Measurements from ENCODE around the gene ROPN1L. TPM values are rescaled to one million over a fixed set of nuclear protein-coding genes. Genes with fewer than 3 reads are reported as not detected.

ROPN1L gene
- total and polyA plus RNA-seq, 2 of the 8 experiments (the other 6 are each of a cell fraction or from before 2014, with no cell fraction given): 0.24 to 0.73 TPM

DNA sequence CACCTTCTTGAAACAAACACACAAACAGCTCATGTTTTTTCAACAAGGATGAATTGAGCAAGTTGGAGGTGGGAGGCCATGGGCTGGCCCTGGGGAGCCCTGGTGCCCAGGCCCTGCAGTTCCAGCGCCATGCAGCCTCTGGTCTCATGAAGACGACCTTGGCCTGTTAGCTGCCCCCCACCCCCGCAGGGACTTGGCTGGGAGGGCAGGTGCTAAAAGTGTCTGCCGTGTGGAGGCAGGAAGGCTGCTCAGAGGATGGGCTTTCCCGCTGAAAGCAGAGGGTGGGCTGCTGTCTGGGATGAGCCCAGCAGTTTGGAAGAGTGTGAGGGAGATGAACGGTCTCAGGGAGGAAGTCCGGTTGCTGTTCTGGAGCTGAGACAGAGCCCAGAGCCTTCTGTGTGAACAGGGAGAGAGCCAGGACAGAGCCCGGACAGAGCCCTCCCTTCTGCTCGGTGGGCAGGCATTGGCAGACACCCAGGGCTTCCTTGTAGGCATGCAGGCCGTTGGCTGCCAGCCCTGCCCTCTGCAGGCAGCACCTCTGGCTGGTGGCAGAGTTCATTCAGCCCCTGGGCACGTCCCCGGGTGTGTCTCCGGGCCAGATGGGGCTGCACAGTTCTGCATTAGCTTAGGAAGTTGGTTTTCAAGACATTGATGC is 18.7 kb downstream of the ROPN1L start:
- H3K36me3 ChIP-seq (ENCODE audit: control insufficient read depth in 2 of 4, insufficient read depth in 4 of 4, low read length in 3 of 4): no peaks in the 10 kb centered on the region
- H2BK120ac ChIP-seq (replicated peaks; ENCODE audit: low read depth, low read length): no peak overlapping the region
- no peak overlapping the region for H2BK15ac ChIP-seq (ENCODE audit: low read length)
- no peak overlapping the region for H3K14ac ChIP-seq (ENCODE audit: insufficient read length)
- no peak overlapping the region for H3K4me2 ChIP-seq (ENCODE audit: insufficient read depth in 1 of 2, low read depth in 2 of 2, low read length in 2 of 2)
- H4K5ac ChIP-seq (ENCODE audit: insufficient read length, low read depth, low read length): no peak overlapping the region
- H4K91ac ChIP-seq (replicated peaks; ENCODE audit: insufficient read length, low read length): no peak overlapping the region
- H2AFZ ChIP-seq (ENCODE audit: low read length): no peak overlapping the region
- no peak for DNase-seq (ENCODE audit: low read depth in 1 of 2, low spot score in 2 of 2)
- POLR2A ChIA-PET (ENCODE audit: partially characterized antibody): no interaction called here
- 0 out of 2 replicates have a peak, but pooled peaks cover 2% of the 10 kb centered on the region for H3K79me1 ChIP-seq (ENCODE audit: low read depth, low read length)
- H4K20me1 ChIP-seq (replicated peaks in 1 of 2; ENCODE audit: control insufficient read depth in 1 of 2, insufficient read depth in 2 of 2, low read length in 2 of 2): no peaks in the 10 kb centered on the region
- H2AK5ac ChIP-seq (ENCODE audit: low read depth, low read length): no peak overlapping the region
- no peak overlapping the region for H3K4ac ChIP-seq (replicated peaks; ENCODE audit: insufficient read length, low read depth, low read length)
- H3K4me3 ChIP-seq (ENCODE audit: extremely low read depth in 1 of 4, insufficient read depth in 2 of 4, low read depth in 3 of 4, low read length in 4 of 4): no peak overlapping the region
- H3K27ac ChIP-seq (ENCODE audit: low read depth, low read length): no peak overlapping the region
- H3K9me3 ChIP-seq (ENCODE audit: insufficient read depth in 2 of 2, low read depth in 1 of 2, low read length in 1 of 2): no peaks in the 10 kb centered on the region
- no peak overlapping the region for H3K9ac ChIP-seq (replicated peaks in 1 of 4; ENCODE audit: extremely low read depth in 1 of 4, low read depth in 3 of 4, low read length in 3 of 4)
- H3K56ac ChIP-seq (replicated peaks; ENCODE audit: insufficient read length, low read depth, low read length): no peak overlapping the region
- no peak for FAIRE-seq
- no peak overlapping the region for H2BK20ac ChIP-seq (ENCODE audit: low read length)
- no peaks in the 10 kb centered on the region for H3K27me3 ChIP-seq (replicated peaks in 1 of 4; ENCODE audit: control insufficient read depth in 3 of 4, extremely low read depth in 1 of 4, insufficient read depth in 3 of 4, low read length in 3 of 4)
- H3K18ac ChIP-seq (ENCODE audit: extremely low read depth, low read length): no peak overlapping the region
- TF ChIP-seq, protein P1, sequence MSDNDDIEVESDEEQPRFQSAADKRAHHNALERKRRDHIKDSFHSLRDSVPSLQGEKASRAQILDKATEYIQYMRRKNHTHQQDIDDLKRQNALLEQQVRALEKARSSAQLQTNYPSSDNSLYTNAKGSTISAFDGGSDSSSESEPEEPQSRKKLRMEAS (IDR thresholded peaks at IDR 0.05): no peak
- TF ChIP-seq, protein P2, sequence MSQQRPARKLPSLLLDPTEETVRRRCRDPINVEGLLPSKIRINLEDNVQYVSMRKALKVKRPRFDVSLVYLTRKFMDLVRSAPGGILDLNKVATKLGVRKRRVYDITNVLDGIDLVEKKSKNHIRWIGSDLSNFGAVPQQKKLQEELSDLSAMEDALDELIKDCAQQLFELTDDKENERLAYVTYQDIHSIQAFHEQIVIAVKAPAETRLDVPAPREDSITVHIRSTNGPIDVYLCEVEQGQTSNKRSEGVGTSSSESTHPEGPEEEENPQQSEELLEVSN (IDR thresholded peaks at IDR 0.05): no peak
- no peak for TF ChIP-seq RBBP5 (IDR thresholded peaks at IDR 0.05; ENCODE audit: borderline replicate concordance, low read depth, low read length)
- TF ChIP-seq TAF1 (IDR thresholded peaks at IDR 0.05; ENCODE audit: low read depth, low read length): no peak
- TF ChIP-seq CBX5 (IDR thresholded peaks at IDR 0.05; ENCODE audit: low read depth, low read length): no peak
- TF ChIP-seq MAFK (IDR thresholded peaks at IDR 0.05; ENCODE audit: low read depth, low read length): no peak
- TF ChIP-seq SIX5 (IDR thresholded peaks at IDR 0.05; ENCODE audit: low read depth, low read length): no peak
- H2BK12ac ChIP-seq (ENCODE audit: low read depth, low read length): no peak overlapping the region
- no peaks in the 10 kb centered on the region for H3K79me2 ChIP-seq (ENCODE audit: control insufficient read depth in 1 of 2, insufficient read depth in 2 of 2, low read length in 2 of 2)
- no peaks in the 10 kb centered on the region for H3K23me2 ChIP-seq (ENCODE audit: low read depth, low read length)
- peaks cover 0 to 8% (median 2%) of the 10 kb centered on the region in 4 experiments; a peak in 5 of 7 replicates for H3K4me1 ChIP-seq (replicated peaks in 1 of 4; ENCODE audit: control insufficient read depth in 3 of 4, insufficient read depth in 4 of 4, low read length in 3 of 4)
- H4K8ac ChIP-seq (ENCODE audit: extremely low read depth, insufficient read depth, low read length): no peak overlapping the region
- H2BK5ac ChIP-seq (ENCODE audit: low read depth, low read length): no peak overlapping the region
- CTCF ChIA-PET (ENCODE audit: partially characterized antibody): interaction anchor here (0.9 to 1.5 kb wide), 2 partner anchors 9 to 38 kb away, joined by 3 to 4 read pairs; no protein-coding TSS in a partner anchor
- no peak overlapping the region for H3K23ac ChIP-seq (ENCODE audit: insufficient read length)
- WGBS, 2 experiments (ENCODE audit: extremely low coverage in 1 of 2, insufficient coverage in 1 of 2, insufficient read length in 1 of 2, insufficient replicate concordance in 2 of 2, low coverage in 1 of 2, low lambda C conversion rate in 2 of 2, missing lambda C conversion rate in 1 of 2): 71% methylated on average over 13 of the region's 13 CpGs; no CpG with 5 or more reads in 1 of the 2 experiments

All from H1 (cell line).